Fibroblast of peridontal ligament (primary cell): ENCODE results near the gene NGFR.

ENCODE experiments used
- DNase-seq: peaks from one replicate; pipeline ENCODE4 v3.0.0-alpha.2; 2010; ENCODE audit errors: extremely low read depth

Gene NGFR

GRCh38 chr17:49494986-49495841 is at the start of gene NGFR:
NGFR (plus strand) TSS chr17:49495293; CDS start chr17:49495418, 125 bp downstream.
- no peak for DNase-seq

- DNase-seq = no peak
Observed at GRCh38 chr17:49445591-49445990, 49.5 kb upstream of the NGFR start.

- DNase-seq = peak; percentile 62
Observed at GRCh38 chr17:49447628-49448302, 47.3 kb upstream of the NGFR start.

GRCh38 chr17:49450181-49450580 is 44.9 kb upstream of the NGFR start:
- no peak for DNase-seq

GRCh38 chr17:49450735-49451134 is 44.4 kb upstream of the NGFR start:
- peak; percentile 18 for DNase-seq

GRCh38 chr17:49452201-49452600 is 42.9 kb upstream of the NGFR start:
- DNase-seq = no peak

GRCh38 chr17:49452661-49453060 is 42.4 kb upstream of the NGFR start:
- no peak for DNase-seq

- peak; percentile 12 for DNase-seq
Observed at GRCh38 chr17:49454050-49454449, 41.0 kb upstream of the NGFR start.

- DNase-seq = peak; percentile 13
Observed at GRCh38 chr17:49455272-49455861, 39.7 kb upstream of the NGFR start.

GRCh38 chr17:49456183-49456965 is 38.7 kb upstream of the NGFR start:
- peak; percentile 88 for DNase-seq

GRCh38 chr17:49457564-49458535 is 37.2 kb upstream of the NGFR start:
- no peak for DNase-seq

- no peak for DNase-seq
Observed at GRCh38 chr17:49459401-49459984, 35.6 kb upstream of the NGFR start.

- no peak for DNase-seq
Observed at GRCh38 chr17:49460401-49460800, 34.7 kb upstream of the NGFR start.

GRCh38 chr17:49461580-49461979 is 33.5 kb upstream of the NGFR start:
- no peak for DNase-seq

GRCh38 chr17:49464049-49464448 is 31.0 kb upstream of the NGFR start:
- no peak for DNase-seq

GRCh38 chr17:49465331-49465903 is 29.7 kb upstream of the NGFR start:
- no peak for DNase-seq

- no peak for DNase-seq
Observed at GRCh38 chr17:49466436-49466835, 28.7 kb upstream of the NGFR start.

- DNase-seq = no peak
Observed at GRCh38 chr17:49467175-49467574, 27.9 kb upstream of the NGFR start.

- DNase-seq = peak; percentile 31
Observed at GRCh38 chr17:49468811-49469385, 26.2 kb upstream of the NGFR start.
